IPS-15b (cell line): ENCODE results near the gene PRKCA.

Experiments
- H3K27me3 ChIP-seq: one replicate; pipeline ENCODE4 v1.6.1; 2013; ENCODE audit warnings: low read length; ENCODE audit not compliant: control insufficient read depth, insufficient read depth
- H3K36me3 ChIP-seq: one replicate; pipeline ENCODE4 v1.6.1; 2013; ENCODE audit warnings: low read length; ENCODE audit not compliant: control insufficient read depth, insufficient read depth
- H3K4me1 ChIP-seq: one replicate; pipeline ENCODE4 v1.6.1; 2013; ENCODE audit warnings: mild to moderate bottlenecking, low read length; ENCODE audit not compliant: control insufficient read depth, insufficient read depth
- H3K4me3 ChIP-seq: one replicate; pipeline ENCODE4 v1.5.1; 2013; ENCODE audit warnings: low read depth, low read length
- H3K9ac ChIP-seq: one replicate; pipeline ENCODE4 v1.6.1; 2013; ENCODE audit warnings: low read depth, mild to moderate bottlenecking, low read length
- H3K9me3 ChIP-seq: one replicate; pipeline ENCODE4 v1.6.1; 2013; ENCODE audit warnings: mild to moderate bottlenecking, low read length; ENCODE audit not compliant: control insufficient read depth, insufficient read depth

The PRKCA gene

GRCh38 chr17:66441101-66441661 lies 138.8 kb downstream of the PRKCA start:
- no peak overlapping the region for H3K9ac ChIP-seq
- H3K4me1 ChIP-seq = no peaks in the 10 kb centered on the region
- no peaks in the 10 kb centered on the region for H3K27me3 ChIP-seq
- H3K9me3 ChIP-seq = no peaks in the 10 kb centered on the region
- H3K36me3 ChIP-seq = no peaks in the 10 kb centered on the region
- H3K4me3 ChIP-seq = no peak overlapping the region

- Histone ChIP-seq H3K4me3 (no peak overlapping the region), H3K27me3 (no peaks in the 10 kb centered on the region), H3K9ac (no peak overlapping the region), H3K9me3 (no peaks in the 10 kb centered on the region), H3K36me3 (no peaks in the 10 kb centered on the region), H3K4me1 (no peaks in the 10 kb centered on the region)
Measured at GRCh38 chr17:66443166-66443565, 140.8 kb downstream of the PRKCA start.

GRCh38 chr17:66443606-66444005 lies 141.2 kb downstream of the PRKCA start:
- Histone ChIP-seq H3K36me3 (no peaks in the 10 kb centered on the region), H3K9ac (no peak overlapping the region), H3K9me3 (no peaks in the 10 kb centered on the region), H3K27me3 (no peaks in the 10 kb centered on the region), H3K4me3 (no peak overlapping the region), H3K4me1 (no peaks in the 10 kb centered on the region)

- H3K27me3 ChIP-seq = no peaks in the 10 kb centered on the region
- no peaks in the 10 kb centered on the region for H3K9me3 ChIP-seq
- no peaks in the 10 kb centered on the region for H3K4me1 ChIP-seq
- no peak overlapping the region for H3K9ac ChIP-seq
- no peak overlapping the region for H3K4me3 ChIP-seq
- no peaks in the 10 kb centered on the region for H3K36me3 ChIP-seq
Measured at GRCh38 chr17:66444031-66444430, 141.6 kb downstream of the PRKCA start.

- no peaks in the 10 kb centered on the region for H3K9me3 ChIP-seq
- H3K36me3 ChIP-seq = no peaks in the 10 kb centered on the region
- H3K4me1 ChIP-seq = peaks cover 11% of the 10 kb centered on the region
- H3K4me3 ChIP-seq = no peak overlapping the region
- H3K27me3 ChIP-seq = no peaks in the 10 kb centered on the region
- no peak overlapping the region for H3K9ac ChIP-seq
Measured at GRCh38 chr17:66445229-66445628, 142.8 kb downstream of the PRKCA start.

GRCh38 chr17:66446419-66446818 lies 144.0 kb downstream of the PRKCA start:
- no peaks in the 10 kb centered on the region for H3K9me3 ChIP-seq
- H3K27me3 ChIP-seq = no peaks in the 10 kb centered on the region
- H3K4me3 ChIP-seq = no peak overlapping the region
- peaks cover 15% of the 10 kb centered on the region for H3K4me1 ChIP-seq
- H3K9ac ChIP-seq = no peak overlapping the region
- no peaks in the 10 kb centered on the region for H3K36me3 ChIP-seq

- no peaks in the 10 kb centered on the region for H3K9me3 ChIP-seq
- no peak overlapping the region for H3K9ac ChIP-seq
- H3K4me1 ChIP-seq = peaks cover 15% of the 10 kb centered on the region
- H3K4me3 ChIP-seq = no peak overlapping the region
- H3K36me3 ChIP-seq = no peaks in the 10 kb centered on the region
- H3K27me3 ChIP-seq = no peaks in the 10 kb centered on the region
Measured at GRCh38 chr17:66447159-66447558, 144.7 kb downstream of the PRKCA start.

GRCh38 chr17:66448026-66448639 lies 145.7 kb downstream of the PRKCA start:
- Histone ChIP-seq H3K36me3 (no peaks in the 10 kb centered on the region), H3K9ac (no peak overlapping the region), H3K4me1 (peaks cover 15% of the 10 kb centered on the region), H3K4me3 (no peak overlapping the region), H3K9me3 (no peaks in the 10 kb centered on the region), H3K27me3 (no peaks in the 10 kb centered on the region)

GRCh38 chr17:66449418-66449977 lies 147.1 kb downstream of the PRKCA start:
- H3K4me1 ChIP-seq = peaks cover 15% of the 10 kb centered on the region
- no peak overlapping the region for H3K9ac ChIP-seq
- no peaks in the 10 kb centered on the region for H3K9me3 ChIP-seq
- H3K27me3 ChIP-seq = no peaks in the 10 kb centered on the region
- no peak overlapping the region for H3K4me3 ChIP-seq
- H3K36me3 ChIP-seq = no peaks in the 10 kb centered on the region

GRCh38 chr17:66450008-66450851 lies 147.8 kb downstream of the PRKCA start:
- peaks cover 15% of the 10 kb centered on the region for H3K4me1 ChIP-seq
- no peaks in the 10 kb centered on the region for H3K9me3 ChIP-seq
- H3K27me3 ChIP-seq = no peaks in the 10 kb centered on the region
- no peaks in the 10 kb centered on the region for H3K36me3 ChIP-seq
- no peak overlapping the region for H3K4me3 ChIP-seq
- H3K9ac ChIP-seq = no peak overlapping the region

- no peak overlapping the region for H3K4me3 ChIP-seq
- H3K27me3 ChIP-seq = no peaks in the 10 kb centered on the region
- H3K9ac ChIP-seq = no peak overlapping the region
- H3K9me3 ChIP-seq = no peaks in the 10 kb centered on the region
- H3K36me3 ChIP-seq = no peaks in the 10 kb centered on the region
- peaks cover 15% of the 10 kb centered on the region for H3K4me1 ChIP-seq
Measured at GRCh38 chr17:66450852-66451158, 148.4 kb downstream of the PRKCA start.
